Measurements from ENCODE around the gene FAM50B.

- TF ChIP-seq CTCF (conservative IDR thresholded peaks at IDR 0.05) (no peak), ZFX (IDR thresholded peaks at IDR 0.05) (no peak)
Measured at GRCh38 chr6:3890047-3890446, 40.9 kb downstream of the FAM50B start.
